ENCODE results near the gene TUBGCP4. TPM values are rescaled to one million over a fixed set of nuclear protein-coding genes. Genes with fewer than 3 reads are reported as not detected.
"Not testable (repeated sequence)": the region's sequence is repeated elsewhere in the genome, so short reads cannot be mapped to it uniquely, and the experiment has no call there.

TUBGCP4 gene, protein sequence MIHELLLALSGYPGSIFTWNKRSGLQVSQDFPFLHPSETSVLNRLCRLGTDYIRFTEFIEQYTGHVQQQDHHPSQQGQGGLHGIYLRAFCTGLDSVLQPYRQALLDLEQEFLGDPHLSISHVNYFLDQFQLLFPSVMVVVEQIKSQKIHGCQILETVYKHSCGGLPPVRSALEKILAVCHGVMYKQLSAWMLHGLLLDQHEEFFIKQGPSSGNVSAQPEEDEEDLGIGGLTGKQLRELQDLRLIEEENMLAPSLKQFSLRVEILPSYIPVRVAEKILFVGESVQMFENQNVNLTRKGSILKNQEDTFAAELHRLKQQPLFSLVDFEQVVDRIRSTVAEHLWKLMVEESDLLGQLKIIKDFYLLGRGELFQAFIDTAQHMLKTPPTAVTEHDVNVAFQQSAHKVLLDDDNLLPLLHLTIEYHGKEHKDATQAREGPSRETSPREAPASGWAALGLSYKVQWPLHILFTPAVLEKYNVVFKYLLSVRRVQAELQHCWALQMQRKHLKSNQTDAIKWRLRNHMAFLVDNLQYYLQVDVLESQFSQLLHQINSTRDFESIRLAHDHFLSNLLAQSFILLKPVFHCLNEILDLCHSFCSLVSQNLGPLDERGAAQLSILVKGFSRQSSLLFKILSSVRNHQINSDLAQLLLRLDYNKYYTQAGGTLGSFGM
- 13.2 TPM for total RNA-seq

DNA sequence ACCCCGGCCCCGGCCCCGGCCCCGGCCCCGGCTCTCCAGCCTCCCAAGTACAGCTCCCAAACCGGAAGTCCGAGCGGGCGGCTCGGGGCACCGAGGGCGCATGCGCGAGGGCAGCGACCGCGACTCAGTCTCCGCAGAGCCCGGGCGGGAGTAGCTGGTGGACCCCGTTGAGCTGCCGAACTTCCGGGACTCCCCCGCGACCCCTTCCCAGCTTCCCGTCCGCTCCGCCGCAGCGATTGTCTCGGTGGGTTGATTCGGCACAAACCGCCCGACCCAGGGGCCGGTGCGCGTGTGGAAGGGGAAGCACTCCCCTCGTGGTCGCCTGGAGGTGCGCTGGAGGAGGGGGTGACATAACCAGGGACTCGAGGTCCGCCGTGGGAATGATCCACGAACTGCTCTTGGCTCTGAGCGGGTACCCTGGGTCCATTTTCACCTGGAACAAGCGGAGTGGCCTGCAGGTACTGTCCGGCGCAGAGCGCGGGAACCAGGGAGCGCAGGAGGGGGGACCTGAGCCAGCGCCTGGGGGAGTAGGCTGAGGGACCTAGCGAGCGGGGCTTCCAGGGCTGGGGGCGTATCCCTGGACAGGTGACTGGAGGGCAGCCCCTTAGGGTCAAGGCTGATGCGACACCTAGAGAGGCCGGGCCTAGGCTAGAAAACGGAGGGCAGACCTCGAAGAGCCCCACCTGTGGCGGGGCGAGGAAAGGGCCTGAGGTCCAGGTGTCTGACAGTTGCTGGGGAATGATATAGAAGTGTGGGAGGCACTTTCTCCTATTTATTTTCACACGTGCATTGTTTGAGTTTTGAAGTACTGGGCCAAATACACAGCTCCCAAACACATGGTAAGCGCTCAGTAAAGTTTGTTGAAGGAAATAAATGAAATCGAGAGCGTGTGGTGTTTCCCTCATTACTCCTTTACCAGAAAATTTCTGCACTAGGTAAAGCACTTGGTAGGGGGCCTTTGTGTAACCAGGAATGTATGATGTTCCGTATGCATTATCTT, at the start of gene TUBGCP4, which contains the start of gene ZSCAN29:
TSS of gene TUBGCP4 (plus strand) at position 127 of the 1,000 bp plus-strand sequence. CDS start at position 381, 254 bp downstream.
TSS of gene ZSCAN29 (minus strand) at position 69 of the 1,000 bp plus-strand sequence. CDS start 1,130 bp downstream, outside the sequence.
- DNase-seq = peak; percentile 93

DNA sequence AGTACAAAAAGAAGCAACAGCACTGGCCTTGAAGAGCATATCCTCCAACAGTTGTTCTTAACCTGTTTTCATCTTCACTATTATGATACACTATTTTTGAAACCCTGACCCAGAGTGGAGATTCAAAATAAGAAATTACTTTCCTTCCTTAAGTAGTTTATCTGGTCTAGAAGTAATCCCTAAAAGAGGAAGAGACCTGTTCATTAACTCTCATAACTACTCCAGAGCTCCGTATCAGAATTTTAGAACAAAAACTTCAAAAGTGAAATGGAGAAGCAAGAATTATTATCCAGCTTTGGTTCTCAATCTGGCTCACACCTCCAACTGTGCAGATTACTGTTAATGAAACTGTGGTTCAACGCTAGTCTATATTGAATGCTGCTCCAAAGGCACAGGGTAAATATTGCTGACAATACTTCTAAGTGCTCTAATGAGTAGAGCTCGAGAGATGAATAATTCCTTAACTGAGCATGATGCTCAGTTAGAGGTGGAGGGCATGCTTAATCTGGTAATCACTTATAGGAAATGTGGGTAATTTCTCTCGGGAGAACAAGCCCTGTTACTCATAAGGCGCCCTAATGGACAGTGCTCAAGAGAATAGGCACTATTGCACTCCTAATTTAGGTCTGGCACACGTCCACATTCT, 45.7 kb upstream of the TUBGCP4 start:
- DNase-seq = no peak

DNA sequence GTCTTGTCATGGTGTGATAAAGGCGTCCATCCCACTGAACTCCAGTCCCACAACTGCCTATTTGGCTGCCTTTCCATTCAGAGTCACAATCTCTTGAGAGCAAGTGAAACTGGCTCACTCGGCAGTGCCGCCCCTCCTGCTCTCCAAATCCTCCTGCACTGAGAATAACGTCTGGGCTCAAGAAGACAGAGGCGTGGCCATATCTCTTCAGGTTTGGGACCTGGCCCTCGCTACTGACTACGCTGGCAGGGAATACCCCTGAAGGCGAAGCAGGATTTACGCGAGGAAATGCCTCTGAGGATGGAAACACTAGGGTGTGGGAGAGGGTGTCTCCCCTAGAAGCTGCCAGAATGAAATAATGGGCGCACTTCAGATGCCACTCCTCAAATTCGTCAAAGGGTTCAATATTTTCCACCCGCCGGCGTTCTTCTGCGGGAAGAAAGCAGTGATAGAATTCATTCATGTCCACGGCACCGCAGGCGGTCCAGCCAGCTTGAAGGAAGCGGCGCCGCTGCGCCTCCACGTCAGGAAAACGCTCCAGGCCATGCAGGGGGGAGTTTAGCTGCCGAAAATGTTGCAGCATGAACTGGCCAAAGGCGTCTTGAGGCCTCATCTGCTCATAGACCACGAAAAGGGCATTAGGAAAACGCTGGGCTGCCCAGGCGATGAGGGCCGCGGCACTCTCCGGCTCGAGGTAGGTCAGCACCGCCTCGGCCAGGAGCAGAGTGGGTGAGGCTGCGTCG, 41.5 kb upstream of the TUBGCP4 start:
- DNase-seq = peak; percentile 41

DNA sequence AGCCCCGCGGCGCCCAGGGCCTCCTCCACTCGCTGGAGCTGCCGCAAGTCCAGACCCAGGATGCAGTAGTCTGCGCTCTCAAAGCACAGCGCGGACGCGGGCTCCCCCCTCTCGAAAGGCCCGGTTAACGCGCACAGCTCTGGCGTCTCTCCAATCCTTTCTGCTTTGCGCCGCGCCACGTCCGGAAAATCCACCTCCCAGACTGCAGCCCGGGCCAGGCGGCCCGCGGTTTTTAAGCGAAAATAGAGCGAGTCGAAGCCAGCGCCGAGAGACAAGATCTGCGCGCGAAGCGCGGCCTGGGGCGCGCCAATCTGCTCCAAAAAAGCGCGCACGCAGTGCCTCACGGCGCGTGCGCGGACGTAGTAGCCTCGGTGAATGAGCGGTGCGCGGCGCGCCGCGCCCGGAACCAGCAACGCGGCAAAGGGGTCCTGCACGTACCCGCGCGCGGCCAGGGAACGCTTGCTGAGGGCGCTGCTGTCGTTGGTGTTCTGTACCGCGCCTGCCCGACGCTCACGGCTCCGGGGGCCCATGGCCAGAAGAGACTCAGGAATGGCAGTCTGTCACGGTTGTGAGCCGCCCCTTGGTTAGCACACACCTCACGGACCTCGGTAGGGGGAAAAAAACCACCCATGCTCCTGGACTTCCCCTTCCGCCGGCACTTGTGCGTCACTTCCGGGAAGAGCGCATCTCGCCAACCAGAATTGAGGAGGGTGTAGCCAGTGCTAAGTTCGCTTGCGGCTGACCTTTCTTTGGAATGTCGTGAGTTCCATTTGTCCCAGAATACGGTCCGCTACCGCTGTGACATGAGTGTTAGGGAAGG, 40.7 kb upstream of the TUBGCP4 start, which contains the start of gene LCMT2:
TSS of gene LCMT2 (minus strand) at position 614 of the 820 bp plus-strand sequence. CDS start at position 530, 84 bp downstream.
- peak; percentile 99 for DNase-seq

DNA sequence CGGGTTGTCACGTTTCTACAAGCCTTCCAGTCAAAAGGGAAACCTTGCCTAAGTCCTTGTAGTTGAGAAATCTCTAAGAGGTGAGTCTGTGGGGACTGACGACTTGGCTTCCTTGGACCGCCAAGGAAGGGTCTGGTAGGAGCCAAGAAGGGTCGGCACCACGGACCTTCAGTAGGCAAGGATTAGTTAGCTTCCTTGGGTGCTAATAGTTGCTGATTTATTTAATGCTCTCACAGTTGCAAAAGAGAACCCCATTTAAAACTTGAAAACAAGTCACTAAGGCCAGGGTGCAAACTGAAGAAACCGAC, 40.2 kb upstream of the TUBGCP4 start:
- no peak for DNase-seq

DNA sequence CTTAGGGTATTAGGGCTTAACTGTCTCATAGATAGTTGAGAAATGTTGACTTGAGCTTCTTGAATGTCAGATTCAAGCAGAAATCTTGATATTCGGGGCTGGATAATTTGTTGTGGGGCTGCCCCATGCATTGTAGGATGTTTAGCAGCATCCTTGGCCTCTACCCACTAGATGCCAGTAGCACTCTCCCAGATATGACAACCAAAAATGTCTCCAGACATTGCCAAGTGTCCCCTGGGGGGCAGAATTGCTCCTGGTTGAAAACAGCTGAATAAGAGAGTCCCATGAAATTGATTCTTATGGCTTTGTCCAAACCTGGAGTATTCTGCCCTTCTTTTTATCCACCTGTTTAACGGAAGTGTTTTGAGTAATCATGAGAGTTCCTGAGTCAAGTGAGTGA, 24.6 kb upstream of the TUBGCP4 start:
- DNase-seq = no peak

DNA sequence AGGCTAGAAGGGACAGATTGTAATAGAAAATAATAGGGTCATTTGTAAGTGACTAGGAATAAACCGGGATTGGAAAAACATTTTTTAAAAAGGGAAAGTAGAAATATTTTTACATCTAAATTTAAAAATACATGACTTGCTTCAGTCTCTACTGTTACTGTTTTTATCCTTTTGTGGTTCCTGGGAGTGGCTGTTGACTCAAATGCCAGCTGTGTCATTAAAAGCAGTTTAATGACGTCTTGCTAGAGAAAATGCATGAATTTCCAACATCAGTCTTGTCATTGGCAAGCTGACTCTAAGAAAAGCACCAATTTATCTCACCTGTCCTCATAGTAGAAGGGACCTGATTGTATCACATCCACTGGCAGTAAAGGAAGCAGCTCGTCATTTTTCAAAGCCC, 23.8 kb upstream of the TUBGCP4 start:
- DNase-seq = no peak

DNA sequence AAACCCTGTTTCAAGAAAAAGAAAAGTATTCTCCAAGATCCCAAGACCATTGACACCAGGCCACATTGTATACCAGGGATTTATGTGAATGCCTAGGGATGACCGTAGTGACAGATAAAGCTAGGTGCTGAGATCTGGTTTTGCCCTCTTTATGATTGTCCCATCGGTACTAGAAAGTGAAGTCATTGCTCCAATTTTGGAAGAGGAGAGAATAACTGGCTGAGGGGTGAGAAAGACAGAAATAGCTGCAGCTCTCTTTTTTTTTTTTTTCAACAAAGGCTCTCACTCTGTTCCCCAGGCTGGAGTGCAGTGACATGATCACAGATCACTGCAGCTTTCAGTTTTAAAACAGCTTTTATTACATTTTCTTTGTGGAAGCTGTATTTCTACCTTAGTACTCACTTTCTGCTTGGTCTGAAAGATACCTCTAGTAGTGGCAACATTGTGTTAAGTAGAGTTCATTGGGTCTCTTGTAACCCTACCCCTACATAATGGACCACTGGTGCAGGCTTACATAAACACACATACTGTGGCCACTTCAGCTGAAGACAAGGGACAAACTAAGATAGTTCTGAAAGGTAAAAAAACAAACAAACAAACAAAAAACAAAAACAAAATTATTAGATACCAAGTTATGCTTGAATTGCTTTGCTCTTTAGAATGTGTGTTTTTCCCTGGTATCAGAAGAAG, 18.1 kb upstream of the TUBGCP4 start:
- no peak for DNase-seq

DNA sequence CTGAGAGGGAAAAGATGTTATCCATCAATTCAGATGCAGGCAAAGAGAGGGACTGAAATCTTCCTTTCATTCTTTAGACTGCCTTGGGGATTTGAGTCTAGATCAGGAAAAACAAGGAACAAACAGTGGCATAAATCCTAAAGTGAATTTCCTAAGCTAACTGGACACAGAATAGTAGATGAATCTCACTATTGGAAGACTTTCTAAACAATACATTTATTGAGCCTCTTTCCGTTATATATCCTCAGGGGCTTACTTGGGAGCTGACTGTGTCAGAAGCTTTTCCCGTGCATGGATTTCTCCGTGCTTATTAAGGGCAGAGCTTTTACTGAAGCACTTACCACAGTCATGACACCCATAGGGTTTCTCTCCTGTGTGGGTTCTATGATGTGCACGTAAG, 10.1 kb upstream of the TUBGCP4 start:
- no peak for DNase-seq

DNA sequence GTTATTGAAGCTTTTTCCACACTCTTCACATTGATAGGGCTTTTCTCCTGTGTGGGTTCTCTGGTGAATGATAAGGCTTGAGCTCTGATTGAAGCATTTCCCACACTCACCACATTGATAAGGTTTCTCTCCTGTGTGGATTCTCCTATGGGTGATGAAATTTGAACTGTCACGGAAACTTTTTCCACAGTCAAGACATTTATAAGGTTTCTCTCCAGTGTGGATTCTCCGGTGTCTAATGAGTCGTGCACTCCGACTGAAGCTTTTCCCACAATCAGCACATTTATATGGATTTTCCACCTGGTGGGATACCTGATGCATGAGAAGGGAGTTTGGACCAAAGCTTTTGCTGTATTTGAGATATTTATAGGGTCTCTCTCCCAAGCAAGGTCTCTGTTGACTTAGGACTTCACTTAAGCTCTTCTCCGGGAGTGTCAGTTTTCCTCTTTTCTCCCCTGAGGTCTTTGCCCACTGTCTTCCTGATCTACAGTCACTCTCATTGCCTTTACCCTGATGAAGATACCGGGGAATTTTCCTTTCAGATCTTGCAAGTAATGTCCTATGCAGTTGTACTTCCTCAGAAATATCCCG, 9.5 kb upstream of the TUBGCP4 start:
- DNase-seq = no peak

DNA sequence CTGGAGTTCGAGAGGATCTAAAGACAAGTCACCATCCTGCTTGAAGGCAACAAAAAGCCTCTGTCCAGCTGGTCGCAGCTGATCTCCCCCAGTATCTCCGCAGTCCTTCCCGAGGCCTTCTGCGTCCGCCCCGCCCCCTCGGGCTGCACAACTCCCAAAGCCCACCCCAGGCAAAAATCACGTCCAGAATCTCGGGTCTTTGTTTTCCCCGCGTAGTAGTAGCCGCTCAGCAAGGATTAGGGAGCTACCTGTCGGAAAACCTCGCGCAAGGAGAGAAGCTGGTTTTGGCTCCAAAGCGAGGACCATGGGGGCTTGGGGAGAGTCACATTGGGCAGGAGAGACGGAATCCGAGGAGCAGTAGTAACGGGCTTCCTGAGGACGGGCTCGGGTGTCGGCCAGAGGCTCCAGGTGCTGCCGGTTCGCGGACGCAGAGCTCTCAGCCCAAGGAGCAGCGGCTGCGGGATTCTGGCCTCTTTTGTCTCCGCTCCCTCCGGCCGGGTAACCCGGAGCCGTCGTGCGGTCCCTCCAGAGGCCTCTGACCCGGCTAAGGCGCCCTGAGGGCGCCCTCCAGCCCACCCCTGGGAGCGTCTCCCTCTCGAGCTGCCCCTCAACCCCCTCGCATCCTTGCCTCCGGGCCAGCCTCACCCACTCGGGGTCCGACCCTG, 459 bp upstream of the TUBGCP4 start:
- peak; percentile 76 for DNase-seq

DNA sequence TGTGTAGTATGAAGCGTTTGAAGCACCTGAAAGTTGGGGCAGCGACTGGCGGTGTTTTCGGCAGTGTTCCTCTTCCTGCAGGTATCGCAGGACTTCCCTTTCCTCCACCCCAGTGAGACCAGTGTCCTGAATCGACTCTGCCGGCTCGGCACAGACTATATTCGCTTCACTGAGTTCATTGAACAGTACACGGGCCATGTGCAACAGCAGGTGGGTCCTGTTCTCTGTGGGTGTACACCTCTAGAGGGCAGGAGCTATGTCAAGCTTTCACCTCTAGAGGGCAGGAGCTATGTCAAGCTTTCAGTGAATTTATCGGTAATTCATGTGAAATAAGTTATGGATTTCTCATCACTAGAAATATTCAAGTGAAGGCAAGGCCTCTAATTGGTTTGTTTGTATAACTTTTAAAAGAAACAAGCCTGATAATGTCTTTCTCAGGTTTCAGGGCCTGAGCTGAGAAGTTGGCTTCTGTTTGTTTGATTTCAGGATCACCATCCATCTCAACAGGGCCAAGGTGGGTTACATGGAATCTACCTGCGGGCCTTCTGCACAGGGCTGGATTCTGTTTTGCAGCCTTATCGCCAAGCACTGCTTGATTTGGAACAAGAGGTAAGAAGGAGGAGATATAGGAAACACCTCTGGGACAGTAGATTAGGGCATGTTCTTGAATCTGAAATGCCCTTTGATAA, 5.3 kb downstream of the TUBGCP4 start:
- peak; percentile 23 for DNase-seq

DNA sequence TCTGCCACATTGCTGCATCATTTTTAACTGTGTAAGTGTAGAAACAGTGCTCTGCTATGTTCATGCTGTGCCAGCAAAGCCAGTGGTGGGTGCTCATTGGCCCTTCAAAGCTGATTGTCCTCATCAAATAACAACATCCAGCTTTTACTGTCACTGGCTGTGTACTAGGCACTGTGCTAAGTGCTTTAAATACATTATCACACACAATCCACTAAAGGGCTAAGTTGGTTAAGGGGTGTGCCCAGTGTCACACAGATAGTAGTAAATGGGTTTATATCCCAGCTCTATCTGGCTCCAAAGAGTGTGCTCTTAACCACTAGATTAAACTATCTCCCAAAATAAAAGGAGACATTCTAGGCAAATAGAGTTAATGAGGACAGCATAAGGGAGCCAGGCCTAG, 7.7 kb downstream of the TUBGCP4 start:
- DNase-seq = no peak

DNA sequence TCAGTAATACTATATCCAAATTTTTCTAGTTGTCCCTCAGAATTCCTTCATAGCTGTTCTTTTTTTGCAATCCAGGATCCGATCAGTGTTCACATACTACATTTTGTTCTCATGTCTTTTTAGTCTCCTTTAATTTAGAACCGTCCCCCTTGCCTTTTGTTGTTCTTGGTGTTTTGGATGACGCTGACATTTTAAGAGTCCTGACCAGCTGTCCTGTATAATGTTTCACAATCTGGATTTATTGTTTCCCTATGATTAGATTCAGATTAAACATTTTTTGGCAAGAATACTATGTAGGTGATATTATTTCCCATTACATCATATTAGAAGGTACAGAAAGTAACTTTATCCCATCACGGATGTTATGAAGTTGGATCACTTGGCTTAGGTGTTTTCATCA, 11.4 kb downstream of the TUBGCP4 start:
- no peak for DNase-seq

DNA sequence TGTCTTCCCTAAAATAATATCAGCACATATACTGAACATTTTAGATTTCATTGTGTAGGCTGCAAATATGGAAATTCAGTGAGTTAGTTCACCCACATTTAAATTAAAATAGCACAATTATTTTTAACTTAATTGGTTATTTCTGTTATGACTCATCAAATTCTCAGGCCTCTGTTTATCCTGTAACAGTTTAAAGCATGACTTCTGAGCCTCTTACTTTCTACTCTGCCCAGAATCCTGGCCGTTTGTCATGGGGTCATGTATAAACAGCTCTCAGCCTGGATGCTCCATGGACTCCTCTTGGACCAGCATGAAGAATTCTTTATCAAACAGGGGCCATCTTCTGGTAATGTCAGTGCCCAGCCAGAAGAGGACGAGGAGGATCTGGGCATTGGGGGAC, 12.2 kb downstream of the TUBGCP4 start:
- no peak for DNase-seq

DNA sequence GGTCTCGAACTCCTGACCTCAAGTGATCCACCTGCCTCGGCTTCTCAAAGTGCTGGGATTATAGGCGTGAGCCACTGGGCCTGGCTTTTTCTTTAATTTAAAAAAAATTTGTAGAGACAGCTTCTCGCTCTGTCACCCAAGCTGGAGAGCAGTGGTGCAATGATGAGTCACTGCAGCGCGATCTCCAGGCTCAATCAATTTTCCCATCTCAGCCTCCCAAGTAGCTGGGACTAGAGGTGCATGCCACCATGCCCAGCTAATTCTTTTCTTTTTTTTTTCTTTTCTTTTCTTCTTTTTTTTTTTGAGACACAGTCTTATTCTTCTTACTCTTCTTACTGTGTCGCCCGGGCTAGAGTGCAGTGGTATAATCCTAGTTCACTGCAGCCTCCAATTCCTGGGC, 19.8 kb downstream of the TUBGCP4 start:
- no peak for DNase-seq

DNA sequence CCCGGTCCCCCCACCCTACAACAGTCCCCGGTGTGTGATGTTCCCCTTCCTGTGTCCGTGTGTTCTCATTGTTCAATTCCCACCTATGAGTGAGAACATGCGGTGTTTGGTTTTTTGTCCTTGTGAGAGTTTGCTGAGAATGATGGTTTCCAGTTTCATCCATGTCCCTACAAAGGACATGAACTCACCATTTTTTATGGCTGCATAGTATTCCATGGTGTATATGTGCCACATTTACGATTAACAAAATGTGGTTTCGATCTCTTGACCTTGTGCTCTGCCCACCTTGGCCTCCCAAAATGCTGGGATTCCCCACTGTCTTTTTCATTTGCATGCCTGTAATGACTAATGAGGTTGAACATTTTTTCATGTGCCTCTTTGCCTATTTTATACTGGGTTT, 22.7 kb downstream of the TUBGCP4 start:
- not testable (repeated sequence) for DNase-seq

DNA sequence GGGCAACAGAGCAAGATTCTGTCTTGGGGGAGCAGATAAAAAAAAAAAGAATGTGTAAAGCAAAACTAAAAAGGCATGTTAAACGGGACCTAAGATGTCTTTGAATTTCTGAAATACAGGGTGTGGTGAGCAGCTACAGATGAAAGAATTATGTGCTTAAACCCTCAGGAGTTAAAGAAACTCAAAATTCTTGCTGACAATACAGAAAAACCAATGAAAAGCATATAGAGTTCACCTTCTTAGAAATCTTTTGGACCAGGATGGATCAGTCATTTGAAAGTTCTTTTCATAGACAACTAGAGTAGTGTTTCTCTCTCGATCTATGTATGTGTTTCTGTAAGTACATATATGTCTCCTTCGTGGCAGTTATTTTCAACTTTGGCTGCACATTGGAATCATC, 31.4 kb downstream of the TUBGCP4 start:
- DNase-seq = no peak

Data from tongue (tissue), 2 donors.